Measurements from ENCODE around the gene STT3B. TPM values are rescaled to one million over a fixed set of nuclear protein-coding genes. Genes with fewer than 3 reads are reported as not detected.
"Not testable (repeated sequence)": the region's sequence is repeated elsewhere in the genome, so short reads cannot be mapped to it uniquely, and the experiment has no call there.

Gene STT3B
- polyA plus RNA-seq, 1 donor (not counting 4 experiments of a cell fraction or from before 2014, with no cell fraction given), result 129 TPM

- no peak overlapping the region for H3K4me3 ChIP-seq (ENCODE audit: control insufficient read depth in 2 of 3, extremely low read depth in 1 of 3, insufficient read depth in 2 of 3, low read depth in 1 of 3, low read length in 3 of 3)
- H3K27me3 ChIP-seq (ENCODE audit: control insufficient read depth, extremely low read depth, insufficient read depth, low read length), result no peaks in the 10 kb centered on the region
- TF ChIP-seq CTCF (optimal IDR thresholded peaks at IDR 0.05 in 1 of 3, IDR thresholded peaks at IDR 0.05 in 1 of 3, conservative IDR thresholded peaks at IDR 0.05 in 1 of 3; ENCODE audit: extremely low read depth in 1 of 3, insufficient read depth in 2 of 3, low read length in 3 of 3) (no peak), EZH2 (IDR thresholded peaks at IDR 0.05; ENCODE audit: low read length) (no peak)
- no peaks in the 10 kb centered on the region for H3K9me1 ChIP-seq (ENCODE audit: control insufficient read depth, extremely low read depth, insufficient read depth, low read length)
- no peak overlapping the region for H3K9ac ChIP-seq (ENCODE audit: control insufficient read depth, extremely low read depth, insufficient read depth, low read length)
- no peak overlapping the region for H3K27ac ChIP-seq (ENCODE audit: control insufficient read depth, insufficient read depth, low read length)
- no peaks in the 10 kb centered on the region for H3K4me1 ChIP-seq (ENCODE audit: control insufficient read depth, extremely low read depth, insufficient read depth, low read length)
- H4K20me1 ChIP-seq (ENCODE audit: control insufficient read depth, extremely low read depth, insufficient read depth, low read length), result no peaks in the 10 kb centered on the region
- H3K9me3 ChIP-seq (ENCODE audit: control insufficient read depth, low read depth, low read length), result no peaks in the 10 kb centered on the region
- H3K4me2 ChIP-seq (ENCODE audit: control insufficient read depth, extremely low read depth, insufficient read depth, low read depth, low read length), result no peak overlapping the region
- DNase-seq (ENCODE audit: low read depth, low spot score), result no peak
- H2AFZ ChIP-seq (ENCODE audit: control insufficient read depth, low read length), result no peak overlapping the region
- peaks cover 30% of the 10 kb centered on the region for H3K79me2 ChIP-seq (ENCODE audit: control insufficient read depth, insufficient read depth, low read length)
- peaks cover 2 to 3% of the 10 kb centered on the region in 2 experiments for H3K36me3 ChIP-seq (ENCODE audit: control insufficient read depth in 2 of 2, extremely low read depth in 1 of 2, insufficient read depth in 2 of 2, low read length in 2 of 2)
- no peak for FAIRE-seq
- dilution Hi-C loops (cut with MboI; ENCODE audit: extremely low pct_ligation_motif_present, low sequenced_read_pairs), result no loop called here
These were observed 63.5 kb downstream of the STT3B start for GRCh38 chr3:31596176-31596575.

GRCh38 chr3:31600431-31600830 is 67.7 kb downstream of the STT3B start:
- H3K9ac ChIP-seq (ENCODE audit: control insufficient read depth, extremely low read depth, insufficient read depth, low read length), result no peak overlapping the region
- FAIRE-seq, result no peak
- no peaks in the 10 kb centered on the region for H3K9me1 ChIP-seq (ENCODE audit: control insufficient read depth, extremely low read depth, insufficient read depth, low read length)
- no peaks in the 10 kb centered on the region for H3K9me3 ChIP-seq (ENCODE audit: control insufficient read depth, low read depth, low read length)
- no peak overlapping the region for H3K4me3 ChIP-seq (ENCODE audit: control insufficient read depth in 2 of 3, extremely low read depth in 1 of 3, insufficient read depth in 2 of 3, low read depth in 1 of 3, low read length in 3 of 3)
- H3K36me3 ChIP-seq (ENCODE audit: control insufficient read depth in 2 of 2, extremely low read depth in 1 of 2, insufficient read depth in 2 of 2, low read length in 2 of 2), result peaks cover 0 to 5% of the 10 kb centered on the region in 2 experiments
- peaks cover 14% of the 10 kb centered on the region for H3K79me2 ChIP-seq (ENCODE audit: control insufficient read depth, insufficient read depth, low read length)
- no peak overlapping the region for H2AFZ ChIP-seq (ENCODE audit: control insufficient read depth, low read length)
- dilution Hi-C loops (cut with MboI; ENCODE audit: extremely low pct_ligation_motif_present, low sequenced_read_pairs), result no loop called here
- no peaks in the 10 kb centered on the region for H3K4me1 ChIP-seq (ENCODE audit: control insufficient read depth, extremely low read depth, insufficient read depth, low read length)
- TF ChIP-seq EZH2 (IDR thresholded peaks at IDR 0.05; ENCODE audit: low read length), result no peak
- no peak overlapping the region for H3K27ac ChIP-seq (ENCODE audit: control insufficient read depth, insufficient read depth, low read length)
- H3K4me2 ChIP-seq (ENCODE audit: control insufficient read depth, extremely low read depth, insufficient read depth, low read depth, low read length), result no peak overlapping the region
- H4K20me1 ChIP-seq (ENCODE audit: control insufficient read depth, extremely low read depth, insufficient read depth, low read length), result no peaks in the 10 kb centered on the region
- no peaks in the 10 kb centered on the region for H3K27me3 ChIP-seq (ENCODE audit: control insufficient read depth, extremely low read depth, insufficient read depth, low read length)
- no peak for DNase-seq (ENCODE audit: low read depth, low spot score)

- H3K9me1 ChIP-seq (ENCODE audit: control insufficient read depth, extremely low read depth, insufficient read depth, low read length); H3K4me3 ChIP-seq (ENCODE audit: control insufficient read depth in 2 of 3, extremely low read depth in 1 of 3, insufficient read depth in 2 of 3, low read depth in 1 of 3, low read length in 3 of 3); H3K27me3 ChIP-seq (ENCODE audit: control insufficient read depth, extremely low read depth, insufficient read depth, low read length); H3K4me2 ChIP-seq (ENCODE audit: control insufficient read depth, extremely low read depth, insufficient read depth, low read depth, low read length); H3K9ac ChIP-seq (ENCODE audit: control insufficient read depth, extremely low read depth, insufficient read depth, low read length); H2AFZ ChIP-seq (ENCODE audit: control insufficient read depth, low read length); DNase-seq (ENCODE audit: low read depth, low spot score); H3K36me3 ChIP-seq (ENCODE audit: control insufficient read depth in 2 of 2, extremely low read depth in 1 of 2, insufficient read depth in 2 of 2, low read length in 2 of 2); H4K20me1 ChIP-seq (ENCODE audit: control insufficient read depth, extremely low read depth, insufficient read depth, low read length); H3K4me1 ChIP-seq (ENCODE audit: control insufficient read depth, extremely low read depth, insufficient read depth, low read length); H3K27ac ChIP-seq (ENCODE audit: control insufficient read depth, insufficient read depth, low read length); FAIRE-seq; dilution Hi-C loops (cut with MboI; ENCODE audit: extremely low pct_ligation_motif_present, low sequenced_read_pairs); H3K9me3 ChIP-seq (ENCODE audit: control insufficient read depth, low read depth, low read length): not testable (repeated sequence)
- H3K79me2 ChIP-seq (ENCODE audit: control insufficient read depth, insufficient read depth, low read length), result peaks cover 26% of the 10 kb centered on the region
These were observed 72.6 kb downstream of the STT3B start for GRCh38 chr3:31605333-31605732.

Measured in keratinocyte (primary cell).